ENCODE data around the gene EFNA1.

EFNA1 gene

DNA sequence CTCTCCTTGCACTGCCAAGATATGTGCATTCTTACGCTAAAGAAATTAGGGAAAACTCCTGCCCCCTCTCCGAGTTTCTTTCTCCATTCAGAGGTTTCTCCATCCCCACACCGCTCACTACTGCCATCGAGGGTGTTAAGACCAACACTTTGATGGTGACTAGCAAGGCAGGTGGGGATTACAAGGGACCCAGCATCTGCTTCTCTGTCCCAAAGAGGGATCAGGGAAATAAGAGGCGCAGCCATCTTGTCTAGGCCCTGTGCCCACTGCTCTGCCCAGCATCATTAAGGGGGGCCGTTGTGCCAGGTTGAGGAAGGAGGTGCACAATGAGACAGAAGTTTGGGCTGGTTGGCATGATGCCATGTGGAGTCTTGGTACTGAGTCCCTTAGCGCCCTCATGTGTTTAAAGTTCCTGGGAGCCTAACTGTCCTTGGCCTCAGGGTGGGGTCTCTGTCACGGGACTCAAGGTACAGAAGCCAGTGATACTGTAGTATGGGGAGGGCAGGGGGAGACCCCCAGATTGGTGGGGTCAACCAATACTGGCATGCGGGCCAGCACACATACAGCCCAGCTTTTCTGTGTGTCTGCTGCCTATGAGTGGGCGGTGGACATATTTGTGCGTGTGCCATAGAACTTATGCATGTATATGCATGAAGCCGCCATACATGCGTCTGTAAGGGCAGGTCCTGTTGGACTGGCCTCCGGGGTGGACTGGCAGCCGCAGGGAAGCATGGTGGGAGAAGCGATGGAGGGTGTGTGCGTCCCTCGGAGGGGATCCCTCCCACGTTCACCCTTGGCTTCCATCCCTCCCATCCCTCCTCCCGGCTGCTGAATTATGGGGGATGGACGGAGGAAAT lies 43.6 kb upstream of the EFNA1 start (continued):
- TF ChIP-seq, protein P1, sequence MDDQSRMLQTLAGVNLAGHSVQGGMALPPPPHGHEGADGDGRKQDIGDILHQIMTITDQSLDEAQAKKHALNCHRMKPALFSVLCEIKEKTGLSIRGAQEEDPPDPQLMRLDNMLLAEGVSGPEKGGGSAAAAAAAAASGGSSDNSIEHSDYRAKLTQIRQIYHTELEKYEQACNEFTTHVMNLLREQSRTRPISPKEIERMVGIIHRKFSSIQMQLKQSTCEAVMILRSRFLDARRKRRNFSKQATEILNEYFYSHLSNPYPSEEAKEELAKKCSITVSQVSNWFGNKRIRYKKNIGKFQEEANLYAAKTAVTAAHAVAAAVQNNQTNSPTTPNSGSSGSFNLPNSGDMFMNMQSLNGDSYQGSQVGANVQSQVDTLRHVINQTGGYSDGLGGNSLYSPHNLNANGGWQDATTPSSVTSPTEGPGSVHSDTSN (CRISPR knock-in tag; IDR thresholded peaks at IDR 0.05): no peak
- TF ChIP-seq ZNF600 (tag by site-specific recombination; IDR thresholded peaks at IDR 0.05) (no peak), ZNF184 (tag by site-specific recombination; IDR thresholded peaks at IDR 0.05) (no peak), ZFP37 (tag by site-specific recombination; IDR thresholded peaks at IDR 0.05) (no peak), ZNF292 (tag by site-specific recombination; IDR thresholded peaks at IDR 0.05; ENCODE audit: borderline replicate concordance, low read depth) (no peak), ZFP3 (tag by site-specific recombination; IDR thresholded peaks at IDR 0.05; ENCODE audit: low read depth) (no peak), SCRT1 (tag by site-specific recombination; IDR thresholded peaks at IDR 0.05; ENCODE audit: borderline replicate concordance) (no peak), ZNF133 (tag by site-specific recombination; IDR thresholded peaks at IDR 0.05) (no peak), ZNF585B (tag by site-specific recombination; IDR thresholded peaks at IDR 0.05) (no peak), SP7 (tag by site-specific recombination; IDR thresholded peaks at IDR 0.05) (no peak), ZNF211 (tag by site-specific recombination; IDR thresholded peaks at IDR 0.05; ENCODE audit: low read depth) (no peak), ZNF341 (tag by site-specific recombination; IDR thresholded peaks at IDR 0.05; ENCODE audit: low read depth) (no peak), TRIM28 (IDR thresholded peaks at IDR 0.05; ENCODE audit: borderline replicate concordance, low read length) (no peak), YY2 (tag by site-specific recombination; IDR thresholded peaks at IDR 0.05) (peak; percentile 75), ZNF416 (tag by site-specific recombination; IDR thresholded peaks at IDR 0.05) (no peak), ZNF791 (tag by site-specific recombination; IDR thresholded peaks at IDR 0.05) (no peak), ZNF248 (tag by site-specific recombination; IDR thresholded peaks at IDR 0.05) (no peak), OVOL3 (tag by site-specific recombination; IDR thresholded peaks at IDR 0.05) (no peak), KLF16 (tag by site-specific recombination; IDR thresholded peaks at IDR 0.05) (no peak)
- TF ChIP-seq, protein P2, sequence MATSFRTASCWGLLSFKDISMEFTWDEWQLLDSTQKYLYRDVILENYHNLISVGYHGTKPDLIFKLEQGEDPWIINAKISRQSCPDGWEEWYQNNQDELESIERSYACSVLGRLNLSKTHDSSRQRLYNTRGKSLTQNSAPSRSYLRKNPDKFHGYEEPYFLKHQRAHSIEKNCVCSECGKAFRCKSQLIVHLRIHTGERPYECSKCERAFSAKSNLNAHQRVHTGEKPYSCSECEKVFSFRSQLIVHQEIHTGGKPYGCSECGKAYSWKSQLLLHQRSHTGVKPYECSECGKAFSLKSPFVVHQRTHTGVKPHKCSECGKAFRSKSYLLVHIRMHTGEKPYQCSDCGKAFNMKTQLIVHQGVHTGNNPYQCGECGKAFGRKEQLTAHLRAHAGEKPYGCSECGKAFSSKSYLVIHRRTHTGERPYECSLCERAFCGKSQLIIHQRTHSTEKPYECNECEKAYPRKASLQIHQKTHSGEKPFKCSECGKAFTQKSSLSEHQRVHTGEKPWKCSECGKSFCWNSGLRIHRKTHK (tag by site-specific recombination; IDR thresholded peaks at IDR 0.05): no peak
- TF ChIP-seq, protein P3, sequence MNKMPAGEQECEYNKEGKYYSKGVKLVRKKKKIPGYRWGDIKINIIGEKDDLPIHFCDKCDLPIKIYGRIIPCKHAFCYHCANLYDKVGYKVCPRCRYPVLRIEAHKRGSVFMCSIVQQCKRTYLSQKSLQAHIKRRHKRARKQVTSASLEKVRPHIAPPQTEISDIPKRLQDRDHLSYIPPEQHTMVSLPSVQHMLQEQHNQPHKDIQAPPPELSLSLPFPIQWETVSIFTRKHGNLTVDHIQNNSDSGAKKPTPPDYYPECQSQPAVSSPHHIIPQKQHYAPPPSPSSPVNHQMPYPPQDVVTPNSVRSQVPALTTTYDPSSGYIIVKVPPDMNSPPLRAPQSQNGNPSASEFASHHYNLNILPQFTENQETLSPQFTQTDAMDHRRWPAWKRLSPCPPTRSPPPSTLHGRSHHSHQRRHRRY (tag by site-specific recombination; IDR thresholded peaks at IDR 0.05): no peak
- TF ChIP-seq, protein P4, sequence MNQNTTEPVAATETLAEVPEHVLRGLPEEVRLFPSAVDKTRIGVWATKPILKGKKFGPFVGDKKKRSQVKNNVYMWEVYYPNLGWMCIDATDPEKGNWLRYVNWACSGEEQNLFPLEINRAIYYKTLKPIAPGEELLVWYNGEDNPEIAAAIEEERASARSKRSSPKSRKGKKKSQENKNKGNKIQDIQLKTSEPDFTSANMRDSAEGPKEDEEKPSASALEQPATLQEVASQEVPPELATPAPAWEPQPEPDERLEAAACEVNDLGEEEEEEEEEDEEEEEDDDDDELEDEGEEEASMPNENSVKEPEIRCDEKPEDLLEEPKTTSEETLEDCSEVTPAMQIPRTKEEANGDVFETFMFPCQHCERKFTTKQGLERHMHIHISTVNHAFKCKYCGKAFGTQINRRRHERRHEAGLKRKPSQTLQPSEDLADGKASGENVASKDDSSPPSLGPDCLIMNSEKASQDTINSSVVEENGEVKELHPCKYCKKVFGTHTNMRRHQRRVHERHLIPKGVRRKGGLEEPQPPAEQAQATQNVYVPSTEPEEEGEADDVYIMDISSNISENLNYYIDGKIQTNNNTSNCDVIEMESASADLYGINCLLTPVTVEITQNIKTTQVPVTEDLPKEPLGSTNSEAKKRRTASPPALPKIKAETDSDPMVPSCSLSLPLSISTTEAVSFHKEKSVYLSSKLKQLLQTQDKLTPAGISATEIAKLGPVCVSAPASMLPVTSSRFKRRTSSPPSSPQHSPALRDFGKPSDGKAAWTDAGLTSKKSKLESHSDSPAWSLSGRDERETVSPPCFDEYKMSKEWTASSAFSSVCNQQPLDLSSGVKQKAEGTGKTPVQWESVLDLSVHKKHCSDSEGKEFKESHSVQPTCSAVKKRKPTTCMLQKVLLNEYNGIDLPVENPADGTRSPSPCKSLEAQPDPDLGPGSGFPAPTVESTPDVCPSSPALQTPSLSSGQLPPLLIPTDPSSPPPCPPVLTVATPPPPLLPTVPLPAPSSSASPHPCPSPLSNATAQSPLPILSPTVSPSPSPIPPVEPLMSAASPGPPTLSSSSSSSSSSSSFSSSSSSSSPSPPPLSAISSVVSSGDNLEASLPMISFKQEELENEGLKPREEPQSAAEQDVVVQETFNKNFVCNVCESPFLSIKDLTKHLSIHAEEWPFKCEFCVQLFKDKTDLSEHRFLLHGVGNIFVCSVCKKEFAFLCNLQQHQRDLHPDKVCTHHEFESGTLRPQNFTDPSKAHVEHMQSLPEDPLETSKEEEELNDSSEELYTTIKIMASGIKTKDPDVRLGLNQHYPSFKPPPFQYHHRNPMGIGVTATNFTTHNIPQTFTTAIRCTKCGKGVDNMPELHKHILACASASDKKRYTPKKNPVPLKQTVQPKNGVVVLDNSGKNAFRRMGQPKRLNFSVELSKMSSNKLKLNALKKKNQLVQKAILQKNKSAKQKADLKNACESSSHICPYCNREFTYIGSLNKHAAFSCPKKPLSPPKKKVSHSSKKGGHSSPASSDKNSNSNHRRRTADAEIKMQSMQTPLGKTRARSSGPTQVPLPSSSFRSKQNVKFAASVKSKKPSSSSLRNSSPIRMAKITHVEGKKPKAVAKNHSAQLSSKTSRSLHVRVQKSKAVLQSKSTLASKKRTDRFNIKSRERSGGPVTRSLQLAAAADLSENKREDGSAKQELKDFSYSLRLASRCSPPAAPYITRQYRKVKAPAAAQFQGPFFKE (tag by site-specific recombination; IDR thresholded peaks at IDR 0.05; ENCODE audit: borderline replicate concordance): peak; percentile 85; the same call in 1 of the 2 replicates
- TF ChIP-seq, protein P5, sequence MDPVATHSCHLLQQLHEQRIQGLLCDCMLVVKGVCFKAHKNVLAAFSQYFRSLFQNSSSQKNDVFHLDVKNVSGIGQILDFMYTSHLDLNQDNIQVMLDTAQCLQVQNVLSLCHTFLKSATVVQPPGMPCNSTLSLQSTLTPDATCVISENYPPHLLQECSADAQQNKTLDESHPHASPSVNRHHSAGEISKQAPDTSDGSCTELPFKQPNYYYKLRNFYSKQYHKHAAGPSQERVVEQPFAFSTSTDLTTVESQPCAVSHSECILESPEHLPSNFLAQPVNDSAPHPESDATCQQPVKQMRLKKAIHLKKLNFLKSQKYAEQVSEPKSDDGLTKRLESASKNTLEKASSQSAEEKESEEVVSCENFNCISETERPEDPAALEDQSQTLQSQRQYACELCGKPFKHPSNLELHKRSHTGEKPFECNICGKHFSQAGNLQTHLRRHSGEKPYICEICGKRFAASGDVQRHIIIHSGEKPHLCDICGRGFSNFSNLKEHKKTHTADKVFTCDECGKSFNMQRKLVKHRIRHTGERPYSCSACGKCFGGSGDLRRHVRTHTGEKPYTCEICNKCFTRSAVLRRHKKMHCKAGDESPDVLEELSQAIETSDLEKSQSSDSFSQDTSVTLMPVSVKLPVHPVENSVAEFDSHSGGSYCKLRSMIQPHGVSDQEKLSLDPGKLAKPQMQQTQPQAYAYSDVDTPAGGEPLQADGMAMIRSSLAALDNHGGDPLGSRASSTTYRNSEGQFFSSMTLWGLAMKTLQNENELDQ (tag by site-specific recombination; IDR thresholded peaks at IDR 0.05; ENCODE audit: low read depth): no peak
- TF ChIP-seq, protein P6, sequence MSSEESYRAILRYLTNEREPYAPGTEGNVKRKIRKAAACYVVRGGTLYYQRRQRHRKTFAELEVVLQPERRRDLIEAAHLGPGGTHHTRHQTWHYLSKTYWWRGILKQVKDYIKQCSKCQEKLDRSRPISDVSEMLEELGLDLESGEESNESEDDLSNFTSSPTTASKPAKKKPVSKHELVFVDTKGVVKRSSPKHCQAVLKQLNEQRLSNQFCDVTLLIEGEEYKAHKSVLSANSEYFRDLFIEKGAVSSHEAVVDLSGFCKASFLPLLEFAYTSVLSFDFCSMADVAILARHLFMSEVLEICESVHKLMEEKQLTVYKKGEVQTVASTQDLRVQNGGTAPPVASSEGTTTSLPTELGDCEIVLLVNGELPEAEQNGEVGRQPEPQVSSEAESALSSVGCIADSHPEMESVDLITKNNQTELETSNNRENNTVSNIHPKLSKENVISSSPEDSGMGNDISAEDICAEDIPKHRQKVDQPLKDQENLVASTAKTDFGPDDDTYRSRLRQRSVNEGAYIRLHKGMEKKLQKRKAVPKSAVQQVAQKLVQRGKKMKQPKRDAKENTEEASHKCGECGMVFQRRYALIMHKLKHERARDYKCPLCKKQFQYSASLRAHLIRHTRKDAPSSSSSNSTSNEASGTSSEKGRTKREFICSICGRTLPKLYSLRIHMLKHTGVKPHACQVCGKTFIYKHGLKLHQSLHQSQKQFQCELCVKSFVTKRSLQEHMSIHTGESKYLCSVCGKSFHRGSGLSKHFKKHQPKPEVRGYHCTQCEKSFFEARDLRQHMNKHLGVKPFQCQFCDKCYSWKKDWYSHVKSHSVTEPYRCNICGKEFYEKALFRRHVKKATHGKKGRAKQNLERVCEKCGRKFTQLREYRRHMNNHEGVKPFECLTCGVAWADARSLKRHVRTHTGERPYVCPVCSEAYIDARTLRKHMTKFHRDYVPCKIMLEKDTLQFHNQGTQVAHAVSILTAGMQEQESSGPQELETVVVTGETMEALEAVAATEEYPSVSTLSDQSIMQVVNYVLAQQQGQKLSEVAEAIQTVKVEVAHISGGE (tag by site-specific recombination; conservative IDR thresholded peaks at IDR 0.05; ENCODE audit: low read depth): no peak

Data from HEK293 (cell line).